ENCODE results near the gene ABHD15.
A peak's percentile ranks its signal among the peaks of the same experiment; 100 is the strongest.

The ABHD15 gene

DNA sequence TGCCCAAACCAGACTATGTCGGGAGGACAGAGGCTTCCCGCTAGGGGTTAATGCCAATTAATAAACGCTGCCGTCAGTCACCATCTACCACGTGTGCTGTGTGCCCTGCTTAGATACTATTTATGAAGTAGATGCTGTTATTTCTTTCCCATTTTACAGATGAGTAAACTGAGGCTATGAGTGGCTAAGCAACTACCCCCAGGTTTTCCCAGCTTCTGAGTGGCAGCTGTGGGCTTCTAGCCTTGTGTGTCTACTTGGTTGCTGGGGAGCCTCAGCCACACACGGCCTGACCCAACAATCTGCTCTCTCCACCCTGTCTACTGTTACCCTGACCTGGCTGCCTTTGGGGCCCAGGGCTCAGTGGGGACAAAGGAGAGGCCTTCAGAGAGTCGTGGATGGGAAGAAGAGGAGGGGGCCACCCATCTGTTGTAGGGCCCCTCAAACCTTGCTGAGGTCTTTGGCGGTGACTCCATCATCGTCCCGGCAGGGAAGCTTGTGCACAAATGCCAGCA, 15.5 kb upstream of the ABHD15 start:
- no peak for DNase-seq (ENCODE audit: low read depth)

DNA sequence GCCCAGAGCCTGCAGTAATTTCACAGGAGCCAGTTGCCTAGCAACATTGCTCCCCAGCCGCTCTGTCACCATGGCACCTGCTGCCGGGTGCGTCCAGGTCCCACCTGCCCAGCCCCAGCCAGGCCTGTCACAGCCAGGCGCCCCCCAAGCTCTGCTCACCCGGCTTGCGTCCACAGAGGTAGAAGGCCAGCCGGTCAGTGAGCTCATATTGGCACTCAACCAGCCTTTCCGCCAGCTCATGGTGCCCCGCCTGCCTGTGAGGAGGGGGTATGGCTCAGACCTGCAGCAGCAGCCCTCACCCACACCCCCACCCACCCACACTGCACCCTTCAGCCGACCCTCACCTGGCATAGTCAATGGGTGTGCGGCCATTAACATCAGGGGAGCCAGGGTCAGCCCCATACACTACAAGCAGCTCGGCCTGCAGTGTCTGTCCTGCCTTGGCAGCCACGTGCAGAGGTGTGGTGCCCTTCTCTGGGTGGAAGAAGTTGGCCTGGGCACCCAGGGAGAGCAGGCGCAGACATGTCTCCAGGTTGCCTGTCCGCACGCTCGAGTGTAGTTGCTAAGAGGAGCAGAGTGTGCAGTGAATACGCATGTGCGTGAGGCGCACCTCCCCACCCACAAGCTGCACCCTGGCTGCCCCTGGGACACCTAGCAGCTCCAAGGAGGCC, 14.9 kb upstream of the ABHD15 start:
- DNase-seq (ENCODE audit: low read depth), result no peak

DNA sequence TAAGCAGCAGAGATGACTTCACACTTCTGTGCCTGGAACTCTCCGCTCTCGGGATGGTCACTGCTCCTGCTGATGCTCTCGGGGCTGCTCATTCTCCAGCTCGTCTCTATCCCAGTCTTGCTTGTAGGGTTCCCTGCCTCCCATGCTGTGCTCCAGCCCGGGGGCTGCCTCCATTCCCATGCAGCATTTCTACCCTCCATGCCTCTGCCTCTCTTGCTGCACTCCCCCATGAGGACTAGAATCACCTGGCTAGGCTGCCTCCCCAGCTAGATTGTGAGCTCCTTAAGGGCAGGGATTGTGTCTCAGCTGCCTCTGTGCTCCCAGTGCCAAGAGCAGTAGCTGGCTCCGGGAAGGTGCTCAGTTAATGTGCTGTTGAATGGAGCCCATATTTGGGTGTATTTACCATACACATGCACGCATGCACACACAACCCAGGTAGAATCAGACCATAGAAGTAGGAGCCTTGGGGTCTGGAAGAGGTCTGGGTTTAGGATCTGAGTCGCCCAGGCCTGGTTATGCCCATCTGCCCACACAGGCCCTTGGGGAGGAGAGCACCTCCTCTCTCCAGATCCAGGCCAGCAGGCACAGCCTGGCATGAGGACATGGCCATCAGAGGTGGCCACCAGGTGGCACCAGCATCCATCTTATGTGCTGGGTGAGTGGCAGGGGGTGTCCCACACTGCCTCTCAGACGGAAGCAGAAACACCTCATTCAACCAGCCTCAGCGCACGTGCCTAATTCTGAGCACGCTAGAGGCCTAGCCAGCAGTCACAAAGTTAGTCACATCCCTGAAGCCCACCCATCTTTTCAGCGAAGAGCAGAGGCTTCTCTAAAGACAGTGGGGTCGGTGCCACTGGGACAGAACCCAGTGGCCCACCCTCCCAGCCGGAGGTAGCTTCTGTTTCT, 13.3 kb upstream of the ABHD15 start:
- DNase-seq (ENCODE audit: low read depth), result peak; percentile 82

DNA sequence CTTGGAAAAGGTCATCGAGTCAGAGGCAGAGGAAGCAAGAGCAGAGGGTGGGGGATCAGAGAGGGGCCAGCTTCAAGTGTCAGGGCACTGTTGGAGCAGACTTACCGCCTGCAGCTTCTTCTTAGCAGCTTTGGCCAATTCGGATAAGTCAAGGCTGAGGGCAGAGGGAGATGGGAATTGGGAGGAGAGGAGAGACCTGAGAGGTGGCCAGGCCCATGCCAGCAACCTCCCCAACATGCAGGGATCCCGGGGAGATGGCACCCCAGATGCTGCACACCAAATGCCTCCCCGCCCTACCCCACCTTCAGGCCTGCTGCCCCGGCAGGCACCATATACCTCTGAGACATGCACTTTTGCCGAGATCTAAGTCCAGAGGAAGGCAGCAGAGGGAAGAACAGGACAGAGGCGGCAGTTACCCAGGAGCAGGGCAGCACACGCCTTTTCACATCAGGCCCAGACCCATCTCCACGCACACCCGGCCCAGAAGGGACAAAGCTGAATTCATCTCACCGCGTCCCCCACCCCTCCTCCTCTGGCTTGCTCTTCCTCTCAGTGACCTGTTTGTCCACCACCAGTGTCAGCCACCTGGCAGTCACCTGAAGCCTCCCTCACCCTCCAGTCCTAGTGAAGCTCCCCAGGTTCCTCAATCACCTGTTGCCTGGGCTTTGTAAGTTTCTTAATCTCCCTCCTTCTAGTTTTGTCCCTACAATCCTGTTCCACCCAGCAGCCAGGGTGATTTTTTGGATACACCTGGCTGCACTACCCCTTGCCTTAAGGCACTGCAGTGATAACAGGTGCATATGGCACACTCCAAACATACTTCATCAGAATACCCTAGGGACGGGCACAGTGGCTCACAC, 12.0 kb upstream of the ABHD15 start:
- DNase-seq (ENCODE audit: low read depth), result no peak

DNA sequence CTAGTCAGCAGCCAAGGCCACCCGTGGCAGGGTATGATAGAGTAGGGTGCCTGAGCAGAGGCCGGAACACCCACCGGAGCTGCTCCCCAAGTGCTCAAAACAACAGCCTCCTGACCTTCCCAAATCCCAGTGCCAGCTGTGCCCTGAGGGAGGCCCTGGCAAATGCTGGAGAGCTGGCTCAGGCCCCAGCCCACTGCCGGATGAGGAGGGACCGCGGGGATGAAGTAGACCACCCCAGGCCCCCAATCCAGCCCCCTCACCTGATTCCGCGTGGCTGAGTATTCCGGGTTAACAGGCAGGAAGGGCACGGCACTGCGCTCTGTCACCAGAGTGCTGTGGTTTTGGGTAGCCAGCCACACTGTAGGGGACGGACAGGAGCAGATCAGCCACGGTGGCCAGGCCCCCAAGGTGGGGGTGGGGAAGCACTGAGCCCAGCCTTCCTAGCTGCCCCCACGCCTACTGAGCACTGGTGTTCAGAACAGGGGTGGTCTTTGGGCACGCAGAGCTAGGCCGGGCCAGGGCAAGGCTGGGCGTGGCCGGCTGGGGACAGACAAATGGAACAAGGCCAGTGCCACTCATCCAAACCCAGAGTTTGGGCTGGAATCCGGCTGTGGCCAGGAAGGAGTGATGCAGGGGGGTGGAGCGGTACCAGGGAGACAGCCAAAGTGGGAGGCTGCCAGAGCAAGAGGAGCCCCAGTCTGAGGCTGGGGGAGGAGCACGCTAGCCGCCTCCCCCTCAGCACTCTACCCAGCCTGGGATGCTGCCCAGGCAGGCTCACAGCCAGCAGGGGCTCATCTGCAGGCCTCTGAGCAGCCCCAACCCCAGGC, 10.8 kb upstream of the ABHD15 start:
- DNase-seq (ENCODE audit: low read depth), result no peak

DNA sequence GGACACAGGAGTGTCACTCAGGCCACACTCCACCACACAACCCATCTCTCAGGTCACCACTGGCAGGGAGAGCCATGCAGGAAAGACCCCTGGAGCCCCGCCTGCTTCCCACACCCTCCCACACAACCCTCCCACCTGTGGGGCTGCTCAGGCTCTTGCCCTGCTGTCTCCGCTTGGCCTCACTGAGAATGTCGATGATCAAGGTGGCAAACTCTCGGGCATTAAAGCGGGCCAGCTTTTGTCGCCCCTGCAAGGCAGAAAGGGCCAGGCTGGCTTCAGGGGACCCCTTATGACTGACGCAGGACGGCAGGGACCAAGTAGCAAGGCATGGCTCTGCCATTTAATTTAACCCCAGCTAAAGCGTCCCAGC, 10.1 kb upstream of the ABHD15 start:
- no peak for DNase-seq (ENCODE audit: low read depth)

DNA sequence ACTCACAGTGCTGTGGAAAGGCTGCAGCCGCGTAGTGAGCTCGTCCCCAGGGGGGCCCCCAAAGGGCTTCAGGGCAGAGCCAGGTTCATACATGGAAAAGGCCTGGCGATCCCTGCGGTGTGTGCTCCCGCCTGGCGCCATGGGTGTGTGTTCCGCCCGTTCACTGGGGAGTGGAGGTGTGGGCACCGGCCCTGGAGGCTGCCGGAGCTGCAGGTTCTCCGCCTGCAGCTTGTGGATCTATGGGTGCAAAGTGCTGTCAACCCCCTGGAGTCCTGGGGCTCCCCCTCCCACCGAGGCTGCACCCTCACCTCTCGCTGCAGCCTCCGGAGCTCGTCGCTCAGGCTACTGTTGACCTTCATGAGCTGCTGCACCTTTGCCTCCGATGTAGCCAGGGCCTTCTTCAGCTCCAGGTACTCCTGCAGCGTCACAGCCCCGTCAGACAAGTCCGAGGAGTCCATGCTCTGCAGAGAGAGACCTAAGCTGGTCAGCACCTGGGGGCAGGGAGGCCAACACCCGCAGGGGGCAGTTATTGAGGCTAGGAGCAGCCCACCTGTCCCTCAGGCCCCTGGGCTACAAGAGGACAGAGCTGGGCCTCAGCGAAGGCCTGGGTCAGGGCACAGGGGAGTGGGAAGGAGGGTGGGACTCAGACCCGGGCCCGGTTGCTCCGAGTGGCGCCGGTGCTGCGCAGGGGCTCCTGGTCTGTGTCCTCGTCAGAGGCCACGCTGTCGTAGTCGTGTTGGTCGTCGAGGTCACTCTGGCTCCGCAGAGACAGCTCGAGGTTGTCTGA, 9.6 kb upstream of the ABHD15 start:
- DNase-seq (ENCODE audit: low read depth), result no peak

DNA sequence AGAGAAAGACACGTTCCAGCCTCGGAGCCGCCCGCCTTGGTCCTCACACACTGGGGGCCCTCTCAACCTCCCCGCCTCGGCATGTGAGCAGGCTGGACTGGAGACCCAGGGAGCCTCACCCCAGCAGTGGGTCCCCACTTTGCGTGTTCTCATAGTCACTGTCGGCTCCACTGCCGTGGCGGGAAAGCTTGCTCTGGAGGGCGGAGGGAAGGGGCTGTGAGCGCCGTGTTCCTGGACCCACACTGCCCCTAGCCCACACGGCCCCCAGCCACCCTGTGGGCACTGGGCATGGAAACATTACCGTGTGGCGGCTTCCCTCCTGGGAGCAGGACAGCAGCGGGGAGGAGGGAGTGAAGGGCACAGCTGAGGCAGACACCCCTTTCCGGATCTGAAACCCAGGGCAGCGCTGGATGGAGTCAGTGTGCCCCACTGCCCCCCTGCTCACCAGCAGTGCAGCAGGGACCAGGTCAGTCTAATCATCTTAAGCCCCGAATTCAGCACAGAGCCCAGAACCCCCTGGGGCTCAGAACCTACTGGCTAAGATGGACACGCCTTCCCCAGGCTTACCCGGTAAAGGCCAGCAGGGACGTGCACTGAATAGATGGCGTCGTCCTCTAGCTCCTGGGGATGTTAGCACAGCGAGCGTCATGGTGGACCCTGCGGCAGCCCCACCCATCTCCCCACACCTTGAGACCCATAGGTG, 8.8 kb upstream of the ABHD15 start:
- no peak for DNase-seq (ENCODE audit: low read depth)

DNA sequence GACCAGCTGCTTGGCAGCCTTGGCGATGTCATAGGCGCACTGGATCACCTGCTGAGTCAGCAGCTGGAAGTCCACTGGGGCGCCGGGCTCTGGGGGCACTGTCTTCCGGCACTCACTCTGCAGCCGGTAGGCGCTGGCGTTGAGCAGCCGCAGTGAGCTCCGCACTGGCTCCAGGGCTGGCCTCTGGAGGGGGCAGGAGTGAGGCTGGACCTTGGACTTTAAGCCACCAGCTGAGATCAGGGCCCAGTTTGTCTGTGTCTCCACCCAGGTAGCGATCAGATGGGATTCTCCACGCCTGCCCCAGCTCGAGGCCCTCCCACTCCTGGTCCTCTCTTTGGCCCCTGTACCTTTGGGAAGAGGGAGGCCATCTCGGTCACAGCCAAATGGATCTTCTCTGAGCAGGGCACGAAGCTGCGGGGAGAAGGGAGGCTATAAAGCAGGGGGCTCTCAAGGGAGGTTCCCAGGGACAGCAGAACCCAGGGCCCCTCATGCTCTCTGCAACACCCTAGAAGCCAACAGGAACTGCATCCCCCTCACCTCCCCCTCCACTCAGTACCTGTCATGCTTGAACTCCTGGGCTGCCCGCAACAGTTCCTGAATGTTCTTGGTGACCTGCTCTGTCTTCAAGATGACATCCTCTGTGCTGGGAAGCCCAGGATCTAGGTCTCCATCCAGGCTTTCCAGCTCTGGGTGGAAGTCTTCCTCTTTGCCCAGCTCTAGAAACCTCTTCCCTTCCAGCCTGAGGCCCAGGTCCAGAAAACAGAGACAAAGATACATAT, 8.1 kb upstream of the ABHD15 start:
- DNase-seq (ENCODE audit: low read depth), result no peak

DNA sequence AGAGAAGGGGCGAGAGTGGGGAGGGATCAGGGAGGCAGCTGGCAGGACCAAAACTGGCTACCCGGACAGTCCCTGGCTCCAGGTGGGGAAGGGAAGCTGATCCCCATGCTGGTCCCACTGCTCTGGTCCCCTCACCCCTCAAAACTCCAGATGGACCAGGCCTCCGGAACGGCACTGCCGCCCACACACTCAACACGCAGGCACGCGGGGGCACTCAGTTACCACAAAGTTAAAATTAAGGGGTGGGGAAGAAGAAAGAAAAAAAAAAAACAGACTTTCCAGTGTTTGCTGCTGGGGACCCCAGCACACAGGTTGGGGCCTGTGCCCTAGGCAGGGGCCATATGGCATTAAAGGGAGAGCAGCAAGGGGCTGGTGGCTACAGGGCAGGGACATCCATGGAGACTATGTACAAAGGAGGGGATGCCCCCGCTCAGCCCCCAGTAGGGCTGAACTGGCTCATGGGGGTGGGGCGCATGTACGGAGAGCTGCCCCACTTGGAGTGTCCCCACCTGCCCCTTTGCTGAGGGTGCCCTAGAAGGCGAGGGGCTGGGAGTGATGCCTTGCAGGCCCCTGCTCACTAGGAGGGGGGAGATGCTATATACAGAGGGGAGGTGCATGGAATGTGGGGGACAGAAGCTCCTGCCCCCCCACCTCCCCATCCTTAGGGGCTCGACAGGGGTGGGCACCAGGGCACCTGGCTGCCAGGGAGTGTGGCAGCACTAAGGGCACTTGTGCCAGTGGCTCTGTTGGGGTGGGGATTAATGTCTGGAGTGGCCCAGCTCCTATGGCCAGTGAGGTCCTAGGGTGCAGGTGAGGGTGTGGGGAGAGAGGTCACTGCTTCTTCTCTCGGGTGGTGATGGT, 7.3 kb upstream of the ABHD15 start:
- no peak for DNase-seq (ENCODE audit: low read depth)

DNA sequence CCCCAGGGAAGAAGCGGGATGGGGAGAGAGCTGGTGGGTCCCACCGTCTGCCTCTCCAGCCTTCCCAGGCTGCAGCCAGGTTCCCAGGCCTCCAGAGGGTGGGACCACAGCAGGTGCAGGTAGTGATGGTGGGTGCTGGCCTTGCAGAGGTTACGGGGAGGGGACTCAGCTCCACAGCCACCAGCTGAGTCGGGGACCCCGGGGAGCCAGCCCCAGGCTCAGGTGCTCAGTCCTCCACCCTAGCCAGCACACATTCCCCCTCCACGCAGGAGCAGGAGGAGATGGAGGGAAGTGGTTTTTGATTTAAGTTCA, 6.7 kb upstream of the ABHD15 start:
- no peak for DNase-seq (ENCODE audit: low read depth)

DNA sequence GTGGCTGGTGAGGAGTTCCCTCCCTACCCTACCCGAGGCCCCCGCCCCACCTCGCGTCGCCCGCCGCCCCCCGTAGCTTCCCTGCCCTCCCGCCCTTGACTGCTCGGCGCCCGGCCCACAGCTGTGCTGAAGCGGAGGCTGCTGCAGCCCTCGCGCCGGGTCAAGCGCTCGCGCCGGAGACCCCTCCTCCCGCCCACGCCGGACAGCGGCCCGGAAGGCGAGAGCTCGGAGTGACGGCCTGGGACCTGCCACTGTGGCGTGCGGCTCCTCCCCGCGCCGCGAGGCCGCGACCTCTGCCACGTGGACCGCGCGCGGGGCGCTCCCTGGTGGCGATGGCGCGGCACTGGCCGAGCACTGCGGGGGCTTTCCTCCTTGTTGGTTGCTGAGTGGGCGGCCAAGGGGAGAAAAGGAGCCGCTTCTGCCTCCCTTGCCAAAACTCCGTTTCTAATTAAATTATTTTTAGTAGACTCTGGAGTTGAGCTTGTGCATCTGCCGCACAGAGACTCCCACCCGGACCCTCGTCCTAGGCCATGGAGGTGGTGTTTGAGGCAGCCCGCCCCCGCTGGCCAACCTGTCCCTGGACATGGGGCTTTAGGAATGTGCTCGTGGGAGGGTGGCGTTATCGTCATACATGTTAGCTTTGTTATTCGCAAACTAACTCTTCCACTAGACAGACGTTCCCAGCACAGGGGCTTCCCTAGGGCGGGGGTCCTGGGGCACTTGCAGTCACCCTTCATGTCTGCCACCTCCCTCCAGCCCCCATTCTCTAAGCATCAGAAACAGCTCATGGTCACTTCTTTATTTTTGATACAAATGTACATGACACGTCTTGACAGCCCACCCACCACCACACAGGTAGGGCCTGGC, 6.1 kb upstream of the ABHD15 start:
- no peak for DNase-seq (ENCODE audit: low read depth)

DNA sequence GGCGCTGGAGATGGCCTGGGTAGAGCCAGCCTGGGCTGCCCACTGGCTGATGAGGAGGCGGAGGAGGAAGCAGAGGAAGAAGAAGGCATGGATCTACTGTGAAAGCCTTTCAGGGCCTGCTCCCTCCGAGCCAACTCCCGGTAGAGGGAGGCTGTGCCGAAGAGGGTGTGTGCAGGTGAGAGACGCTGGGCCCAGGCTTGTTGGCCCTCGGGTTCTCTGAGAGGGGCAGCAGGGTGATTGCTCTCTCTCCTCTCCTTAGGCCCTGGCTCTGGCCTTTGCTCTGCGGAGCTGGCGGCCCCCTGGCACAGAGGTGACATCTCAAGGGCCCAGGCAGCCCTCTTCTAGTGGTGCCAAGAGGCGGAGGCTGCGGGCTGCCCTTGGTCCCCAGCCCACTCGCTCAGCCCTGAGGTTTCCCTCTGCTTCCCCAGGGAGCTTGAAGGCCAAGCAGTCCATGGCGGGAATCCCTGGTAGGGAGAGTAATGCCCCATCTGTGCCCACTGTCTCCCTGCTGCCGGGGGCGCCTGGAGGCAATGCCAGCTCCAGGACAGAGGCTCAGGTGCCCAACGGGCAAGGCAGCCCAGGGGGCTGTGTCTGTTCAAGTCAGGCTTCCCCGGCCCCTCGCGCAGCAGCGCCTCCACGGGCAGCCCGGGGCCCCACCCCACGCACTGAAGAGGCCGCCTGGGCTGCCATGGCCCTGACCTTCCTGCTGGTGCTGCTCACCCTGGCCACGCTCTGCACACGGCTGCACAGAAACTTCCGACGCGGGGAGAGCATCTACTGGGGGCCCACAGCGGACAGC, 5.2 kb upstream of the ABHD15 start:
- DNase-seq (ENCODE audit: low read depth), result no peak

DNA sequence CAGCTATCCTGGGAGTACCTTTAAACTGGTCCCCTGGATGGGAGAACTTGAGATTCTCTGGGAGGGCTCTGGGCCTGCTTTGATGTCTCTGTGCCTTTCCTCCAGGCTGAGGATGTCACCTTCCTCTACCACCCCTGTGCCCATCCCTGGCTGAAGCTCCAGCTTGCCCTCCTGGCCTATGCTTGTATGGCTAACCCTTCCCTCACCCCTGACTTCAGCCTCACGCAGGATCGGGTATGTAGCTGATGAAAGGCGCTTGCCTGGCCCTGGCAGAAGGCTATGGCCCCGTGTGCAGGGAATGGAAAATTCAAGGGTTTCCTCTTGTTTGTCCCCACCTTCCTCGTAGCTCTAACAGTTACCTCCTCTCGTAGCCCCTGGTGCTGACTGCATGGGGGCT, 4.6 kb upstream of the ABHD15 start:
- no peak for DNase-seq (ENCODE audit: low read depth)

DNA sequence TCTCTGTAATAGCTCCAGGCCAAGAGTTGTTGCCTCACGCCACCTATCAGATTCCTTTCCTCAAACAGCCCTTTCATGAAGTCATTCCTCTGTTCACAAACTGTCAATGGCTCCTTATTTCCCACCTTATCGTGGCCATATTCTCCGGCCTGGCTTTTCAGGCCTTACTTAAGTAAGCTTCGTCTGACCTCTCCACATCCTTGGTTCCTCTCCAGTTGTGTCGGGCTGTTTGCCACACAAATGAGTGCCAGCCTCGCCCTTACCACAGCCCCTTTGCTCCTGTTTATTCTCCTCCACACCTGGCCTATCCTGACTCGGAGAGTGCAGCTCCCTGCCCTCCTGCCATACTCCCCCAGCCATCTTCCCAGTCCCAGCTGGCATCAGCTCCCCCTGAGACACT, 3.7 kb upstream of the ABHD15 start:
- no peak for DNase-seq (ENCODE audit: low read depth)

DNA sequence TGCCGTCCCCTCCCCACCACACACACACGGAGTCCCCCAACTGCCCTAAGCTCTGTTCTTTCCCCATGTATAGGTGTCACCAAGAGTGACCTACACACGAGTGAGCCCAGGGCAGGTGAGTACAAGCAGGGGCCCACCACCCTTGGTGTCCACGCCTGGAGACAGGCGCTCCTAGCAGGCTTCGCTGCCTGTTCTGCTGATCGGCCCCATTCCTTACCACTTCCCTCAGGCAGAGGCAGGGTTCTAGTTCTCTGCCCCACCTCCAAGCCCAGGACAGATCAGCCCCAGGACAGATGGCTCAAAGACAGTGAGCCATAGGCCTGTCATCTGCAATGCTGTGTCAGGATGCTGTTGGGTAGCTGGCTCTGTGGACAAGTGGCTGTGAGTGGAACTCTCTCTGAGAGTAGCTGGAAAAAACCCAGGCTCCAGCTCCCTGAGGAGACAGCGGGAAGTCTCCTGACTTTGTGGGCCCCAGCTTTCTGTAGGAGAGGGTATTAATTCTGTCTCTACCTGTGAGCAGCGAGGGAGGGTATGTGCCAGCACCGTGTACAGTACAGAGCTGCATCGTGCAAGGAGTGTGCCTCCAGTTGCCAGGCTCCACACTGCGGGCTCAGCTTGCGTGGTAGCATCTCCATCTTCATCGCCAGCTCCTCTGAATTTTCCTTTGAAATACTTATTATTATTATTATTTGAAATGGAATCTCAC, 2.6 kb upstream of the ABHD15 start:
- no peak for DNase-seq (ENCODE audit: low read depth)
